Measurements from ENCODE around the gene MMAB.

Gene MMAB

DNA sequence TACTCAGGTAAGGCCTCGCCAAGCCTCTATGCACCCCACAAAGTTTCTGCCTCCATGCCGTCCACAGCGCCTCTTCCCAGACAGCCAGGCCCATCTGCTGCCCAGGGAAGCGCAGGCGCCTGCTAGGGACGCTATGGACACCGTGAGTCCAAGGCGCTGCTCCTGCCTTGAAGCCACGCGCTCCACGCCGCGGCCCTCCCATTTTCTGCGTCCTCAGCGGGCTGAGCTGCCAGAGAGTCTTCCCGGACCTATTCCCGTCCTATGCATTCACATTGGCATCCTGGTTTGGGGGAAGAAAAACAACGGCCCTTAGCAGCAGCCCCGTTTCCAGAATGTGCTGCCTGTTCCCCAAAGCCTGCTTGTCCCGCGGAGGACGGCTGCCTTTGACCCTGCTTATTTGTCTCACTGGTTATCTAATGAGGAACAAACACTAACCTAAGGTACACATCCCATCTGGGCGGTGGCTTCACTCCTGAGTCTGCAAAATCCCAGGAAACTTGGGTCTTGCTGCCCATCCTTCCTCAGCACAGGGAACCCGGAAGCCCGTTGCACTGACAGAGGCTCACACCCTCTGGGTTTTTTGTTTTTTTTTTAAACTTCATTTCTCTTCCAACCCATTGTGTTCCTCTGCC is 38.0 kb downstream of the MMAB start:
- DNase-seq: no peak

DNA sequence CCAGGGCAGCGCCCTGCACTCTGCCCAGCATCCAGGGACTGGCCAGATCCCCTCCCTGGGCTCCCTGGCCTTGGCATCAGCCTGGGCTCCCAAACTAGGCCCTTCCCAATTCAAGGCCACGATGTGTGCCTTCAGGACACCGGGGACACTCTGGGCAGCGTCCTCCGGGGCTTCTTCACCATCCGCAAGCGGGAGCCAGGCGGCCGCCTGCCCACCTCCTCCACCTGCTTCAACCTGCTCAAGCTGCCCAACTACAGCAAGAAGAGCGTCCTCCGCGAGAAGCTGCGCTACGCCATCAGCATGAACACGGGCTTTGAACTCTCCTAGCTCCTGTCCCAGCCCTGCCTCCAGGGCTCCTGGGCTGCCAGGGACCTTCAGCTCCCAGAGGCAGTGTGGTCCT is 38.8 kb downstream of the MMAB start:
- no peak for DNase-seq

DNA sequence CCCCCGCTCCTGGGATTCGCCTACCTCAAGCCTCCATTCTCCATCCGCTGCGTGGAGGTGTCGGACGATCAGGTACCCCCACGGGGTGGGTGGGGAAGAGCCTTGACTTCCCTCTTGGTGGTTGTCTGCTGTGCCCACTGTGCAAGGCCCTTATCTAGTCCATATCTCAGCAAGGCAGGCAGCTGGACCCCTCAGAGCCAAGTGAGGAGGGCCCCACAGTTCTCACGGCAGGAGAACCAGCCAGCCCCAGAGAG is 39.9 kb downstream of the MMAB start:
- no peak for DNase-seq

DNA sequence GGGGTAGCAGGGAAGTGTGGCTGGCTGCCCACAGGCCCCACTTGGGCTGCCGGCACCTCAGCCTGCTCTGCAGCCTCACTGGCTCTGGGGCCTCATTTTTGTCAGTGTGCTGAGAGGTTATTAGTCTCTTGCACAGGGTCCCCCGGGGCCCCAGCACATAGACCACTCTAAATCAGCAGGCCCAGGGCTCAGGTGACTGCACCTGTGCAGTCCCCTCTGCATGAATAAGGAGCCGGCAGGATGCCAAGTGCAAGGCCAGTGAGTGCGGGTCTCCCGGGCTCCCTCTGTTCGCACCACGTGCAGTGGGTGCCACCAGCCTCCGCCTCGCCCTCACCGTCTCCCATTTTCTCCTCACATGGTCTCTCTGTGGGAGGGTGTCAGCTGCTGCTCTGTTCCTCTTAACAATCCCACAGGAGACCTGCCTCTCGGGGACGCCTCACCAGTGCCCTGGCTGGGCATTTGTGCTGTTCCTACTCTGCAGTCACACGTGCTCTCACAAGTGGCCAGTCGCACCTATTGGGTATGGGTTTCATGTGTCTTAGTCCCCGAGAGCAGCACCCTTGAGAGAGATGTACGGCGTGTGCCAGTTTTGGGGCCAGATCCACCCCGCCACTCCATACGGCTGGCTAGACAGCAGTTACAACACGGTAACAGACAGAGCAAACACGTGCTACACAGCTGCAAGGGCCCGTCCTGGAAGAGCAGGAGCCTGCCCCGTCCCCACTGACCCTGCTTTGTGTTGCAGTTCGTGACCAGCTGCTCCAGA is 40.4 kb downstream of the MMAB start:
- DNase-seq: no peak

DNA sequence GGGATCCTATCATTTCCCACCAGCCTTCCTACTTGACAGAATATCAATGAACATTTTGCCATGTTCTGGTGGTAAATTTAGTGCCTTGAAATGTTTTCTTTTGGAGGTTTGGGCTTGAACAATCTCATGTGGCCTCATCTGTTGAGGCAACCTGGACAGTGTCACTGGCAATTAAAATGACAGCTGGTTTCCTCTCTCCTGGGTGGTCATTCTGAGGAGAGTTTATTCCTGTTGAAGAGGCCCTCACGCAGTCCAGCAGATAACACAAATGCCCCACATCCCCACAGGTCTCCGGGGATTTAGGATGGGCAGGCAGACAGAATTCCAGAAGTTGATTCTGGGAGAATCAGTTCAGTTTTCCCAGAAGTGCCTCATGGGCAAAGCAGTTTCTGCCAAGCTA is 41.9 kb downstream of the MMAB start:
- no peak for DNase-seq

DNA sequence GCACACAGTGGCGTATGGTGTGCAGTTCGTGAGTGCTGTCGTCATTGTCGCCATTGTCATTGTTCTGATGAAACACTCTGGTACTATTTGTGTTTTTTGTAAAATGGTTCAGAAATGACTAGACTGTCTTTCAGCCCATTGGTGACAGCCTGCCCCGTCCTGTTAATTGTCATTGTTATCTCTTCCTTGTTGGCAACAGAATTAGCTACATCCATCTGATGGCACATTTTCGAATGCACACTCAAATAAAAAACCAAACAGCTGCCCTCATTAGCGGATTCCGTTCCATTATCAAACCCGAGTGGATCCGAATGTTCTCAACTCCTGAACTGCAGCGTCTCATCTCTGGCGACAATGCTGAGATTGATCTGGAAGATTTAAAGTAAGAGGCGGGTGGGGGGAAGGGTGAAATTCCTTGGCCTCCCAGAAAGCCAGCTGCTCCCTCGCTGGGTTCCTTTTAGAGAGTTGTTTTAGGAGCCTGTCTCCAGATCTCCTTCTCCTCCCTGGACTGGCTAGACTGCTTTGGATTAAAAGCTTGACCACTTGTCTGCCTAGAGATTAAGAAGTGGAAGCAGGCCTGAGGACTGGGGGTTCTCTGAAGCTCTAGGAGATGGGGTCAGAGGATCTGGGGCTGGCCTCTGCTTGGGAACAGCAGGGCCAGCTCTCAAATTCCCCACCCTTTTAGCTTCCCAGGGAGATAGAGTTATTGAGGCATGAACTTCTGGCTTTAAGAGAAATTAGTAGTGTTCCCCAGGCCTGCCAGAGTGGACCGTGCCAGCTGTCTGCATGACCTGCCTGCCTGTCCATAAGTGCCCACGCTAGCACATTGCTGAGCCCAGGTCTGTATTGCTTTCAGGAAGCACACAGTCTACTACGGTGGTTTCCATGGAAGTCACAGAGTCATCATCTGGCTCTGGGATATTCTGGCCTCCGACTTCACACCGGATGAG is 43.3 kb downstream of the MMAB start:
- no peak for DNase-seq

DNA sequence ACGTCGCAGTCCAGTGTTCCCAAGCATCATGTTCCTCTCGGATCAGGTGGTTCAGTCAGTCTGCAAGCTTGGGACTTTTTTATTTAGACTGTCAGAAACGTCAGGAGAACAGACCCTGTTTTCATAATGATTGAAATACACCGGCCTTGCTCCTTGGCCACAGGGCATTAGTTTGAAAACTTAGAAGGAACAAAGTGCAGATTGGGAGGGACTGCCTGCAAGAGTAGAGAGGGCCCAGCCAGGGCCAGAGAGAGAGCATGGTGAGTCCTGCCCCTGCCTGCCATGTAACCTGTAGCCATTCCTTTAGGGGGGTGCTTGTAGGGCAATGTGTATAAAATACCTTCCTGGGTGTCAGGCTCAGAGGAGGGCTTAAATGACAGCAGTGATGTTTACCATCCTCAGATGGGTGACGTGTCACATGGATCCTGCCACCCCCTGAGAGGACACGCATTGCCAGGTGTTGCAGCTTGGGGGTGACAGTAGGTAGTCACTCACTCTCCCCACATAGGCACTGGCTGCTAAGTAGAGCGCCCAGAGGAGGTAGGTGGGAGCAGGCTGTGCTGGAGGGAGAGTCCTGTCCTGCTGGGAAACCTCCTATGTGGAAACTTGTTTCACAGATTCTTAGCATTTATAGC is 45.7 kb downstream of the MMAB start:
- no peak for DNase-seq

DNA sequence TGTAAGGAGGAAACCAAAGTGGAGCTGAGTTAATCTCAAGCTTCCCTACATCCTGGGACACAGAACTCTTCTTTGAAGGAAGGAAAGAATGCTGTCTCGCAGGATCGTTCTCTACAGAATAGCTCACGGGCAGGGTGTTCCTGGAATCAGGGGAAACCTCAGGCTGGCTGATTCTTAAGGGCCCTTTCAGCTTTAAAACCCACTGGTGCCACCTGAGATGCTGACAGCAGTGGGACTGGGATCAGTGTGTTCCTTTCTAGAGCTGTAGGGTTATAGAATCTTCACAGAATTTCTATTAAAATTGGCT is 48.1 kb downstream of the MMAB start:
- DNase-seq: no peak

DNA sequence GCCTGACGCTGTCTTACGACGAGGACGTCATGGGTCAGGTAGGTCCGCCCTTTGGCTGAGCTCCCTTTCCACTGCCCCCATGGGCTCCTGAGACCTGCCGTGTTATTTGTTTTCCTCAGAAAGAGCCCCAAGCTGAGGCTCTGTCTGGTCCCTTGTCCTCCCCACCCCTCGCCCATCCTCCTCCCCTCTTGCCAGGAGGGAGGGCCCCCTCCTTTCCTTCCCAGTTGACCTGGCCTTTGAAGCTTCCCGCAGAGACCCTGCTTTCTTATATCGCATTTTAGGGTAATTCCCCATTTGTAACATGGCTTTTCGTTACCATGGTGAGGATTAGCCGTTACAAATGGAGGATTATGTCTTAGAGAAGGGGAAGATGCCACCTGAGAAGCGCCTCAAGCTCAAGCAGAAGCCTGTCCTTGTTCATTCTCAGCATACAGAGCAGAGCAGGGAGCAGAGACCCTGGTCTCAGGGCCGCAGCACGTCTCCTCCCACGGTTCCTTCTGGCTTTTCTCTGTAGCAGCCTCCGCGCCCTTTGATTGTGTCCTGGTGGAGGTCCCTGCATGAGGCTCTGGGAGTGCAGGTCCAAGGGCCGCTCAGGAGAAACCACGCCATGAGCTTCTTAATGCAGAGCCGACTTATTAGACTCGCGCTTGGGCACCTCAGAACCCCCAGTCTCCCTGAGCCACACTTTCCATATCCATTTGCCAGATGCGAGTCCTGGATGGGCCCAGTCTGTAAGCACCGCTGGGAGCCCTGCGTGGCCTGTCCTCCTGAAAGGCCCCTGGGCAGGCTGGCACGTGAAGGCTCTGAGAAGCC is 48.6 kb downstream of the MMAB start:
- DNase-seq: no peak

DNA sequence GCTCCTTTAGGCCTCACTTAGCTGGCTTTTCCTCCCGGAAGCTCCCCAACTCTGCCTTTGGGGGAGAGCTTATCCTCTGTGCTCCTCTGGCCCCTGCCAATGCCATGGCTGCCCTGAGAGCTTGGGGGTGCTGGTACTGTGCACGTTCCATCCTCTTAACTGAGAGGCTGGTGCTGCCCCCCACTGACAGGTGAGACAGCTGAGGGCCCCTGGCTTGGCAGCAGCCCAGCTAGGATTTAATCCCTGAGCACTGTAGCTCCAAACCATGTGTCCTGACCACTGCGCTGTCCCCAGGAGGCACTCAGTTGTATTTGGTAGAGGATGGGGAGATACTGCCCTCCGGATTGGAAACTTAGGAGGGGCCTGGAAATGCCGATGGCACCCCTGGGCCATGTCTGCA is 49.8 kb downstream of the MMAB start:
- no peak for DNase-seq

DNA sequence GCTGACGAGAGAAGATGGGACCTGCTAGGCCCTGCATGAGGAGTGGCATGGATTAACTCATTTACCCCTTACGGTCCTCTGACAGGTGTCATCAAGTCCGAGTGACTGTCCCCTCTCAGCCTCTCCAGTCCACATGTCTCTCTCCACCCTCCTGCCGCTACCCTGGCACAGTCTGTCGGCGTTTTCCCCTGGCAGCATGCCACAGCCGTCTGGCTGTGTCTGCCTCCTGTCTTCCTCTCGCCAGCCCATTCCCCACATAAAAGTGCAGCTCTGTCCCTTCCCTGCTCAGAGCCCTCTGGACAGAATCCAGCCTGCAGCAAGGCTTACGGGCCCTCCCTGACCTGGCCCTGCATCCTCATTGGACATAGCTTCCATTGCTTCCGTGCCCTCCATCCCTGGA is 50.2 kb downstream of the MMAB start:
- DNase-seq: no peak

DNA sequence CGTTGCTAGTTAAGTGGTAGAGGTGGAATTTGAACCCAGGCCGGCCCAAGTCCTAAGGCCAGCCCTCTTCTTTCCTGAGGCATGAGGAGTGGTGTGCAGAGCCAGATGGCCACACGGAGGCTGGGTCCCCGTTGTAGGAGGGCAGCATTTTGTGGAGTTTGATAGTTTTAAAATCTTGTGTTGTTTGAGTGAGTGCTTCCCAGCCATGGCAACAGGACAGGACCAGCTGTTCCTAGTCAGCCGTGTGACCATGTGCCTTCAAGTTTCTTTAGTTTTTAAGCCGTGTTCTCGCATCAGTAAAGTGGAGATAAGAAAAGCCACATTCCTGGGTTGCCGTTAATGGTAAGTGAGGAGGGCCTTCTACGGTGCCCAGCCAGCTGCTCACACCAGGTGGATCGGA is 51.5 kb downstream of the MMAB start:
- DNase-seq: no peak

DNA sequence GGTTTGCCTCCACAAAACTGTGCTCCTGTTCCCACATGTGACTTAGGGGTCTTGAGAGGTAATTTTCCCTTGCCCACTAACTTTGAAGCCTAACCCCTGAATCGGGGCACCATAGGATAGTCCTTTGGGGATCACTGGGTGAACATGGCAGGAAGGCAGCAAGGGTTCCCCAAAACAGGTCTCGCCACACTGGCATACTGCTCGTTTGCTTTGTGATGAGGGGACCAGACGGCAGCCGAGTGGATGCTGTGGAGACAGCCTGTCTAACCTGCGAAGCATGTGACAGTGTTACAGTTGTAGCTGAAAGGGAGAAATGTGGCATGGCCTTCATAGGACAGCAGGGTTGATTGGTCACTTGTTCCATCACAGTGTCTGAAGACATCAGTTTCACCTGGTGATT is 53.5 kb downstream of the MMAB start:
- no peak for DNase-seq

DNA sequence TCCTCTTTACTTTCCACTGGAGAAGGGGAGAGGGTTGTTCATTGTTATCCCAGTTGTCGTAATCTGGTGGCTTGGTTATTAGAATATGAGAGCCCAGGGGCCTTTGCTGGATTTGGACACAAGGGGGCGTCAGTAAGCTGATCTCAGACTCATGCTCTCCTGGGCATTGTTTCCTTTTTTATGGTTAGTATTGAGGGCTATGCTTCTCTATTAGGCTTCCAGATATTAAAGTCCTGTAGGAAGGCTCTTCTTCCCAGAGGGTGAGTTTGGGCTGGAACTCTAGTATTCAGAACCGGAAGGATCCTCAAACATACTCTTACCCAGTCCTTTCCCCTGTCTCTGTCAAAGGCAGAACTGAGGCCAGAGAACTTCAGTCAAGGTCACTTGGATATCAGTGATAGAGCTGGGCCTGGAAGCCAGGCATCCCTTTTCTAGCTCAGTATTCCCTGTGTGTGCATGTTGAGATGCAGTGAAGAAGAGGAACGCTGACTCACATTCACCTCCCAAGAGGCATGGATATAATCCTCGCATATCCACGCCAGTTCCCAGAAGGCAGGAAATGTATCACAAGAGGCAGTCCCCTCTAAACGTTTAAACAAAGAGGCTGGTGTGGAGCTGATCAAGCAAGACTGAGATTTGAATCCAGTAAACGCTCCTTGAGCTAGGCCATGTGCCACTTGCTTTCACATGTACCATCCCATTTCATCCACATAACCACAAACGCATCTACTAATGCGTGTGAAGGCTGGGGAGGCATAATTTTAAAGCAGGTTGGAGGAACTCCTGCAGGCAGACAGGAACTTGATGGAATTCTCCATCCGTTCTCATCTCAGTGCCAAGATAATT is 54.3 kb downstream of the MMAB start:
- DNase-seq: peak; percentile 55

DNA sequence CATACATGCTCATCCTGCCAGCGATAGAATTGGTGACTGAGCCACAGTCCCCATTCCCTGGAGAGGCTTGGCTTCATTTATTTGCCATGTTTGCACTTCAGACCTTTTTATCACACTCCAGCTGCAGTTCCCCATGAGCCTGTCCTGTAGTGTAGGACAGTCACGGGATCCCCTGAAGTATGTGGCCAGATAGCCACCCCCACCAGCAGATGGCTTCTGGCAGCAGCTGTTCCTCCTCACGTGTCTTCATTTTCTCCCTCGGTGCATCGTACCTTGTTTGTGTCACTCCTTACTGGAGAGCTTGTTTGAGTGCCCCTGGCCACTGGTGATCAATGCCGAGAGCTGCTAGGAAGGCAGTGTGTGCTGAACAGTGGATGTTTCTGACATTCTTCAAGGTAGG is 55.7 kb downstream of the MMAB start:
- no peak for DNase-seq

DNA sequence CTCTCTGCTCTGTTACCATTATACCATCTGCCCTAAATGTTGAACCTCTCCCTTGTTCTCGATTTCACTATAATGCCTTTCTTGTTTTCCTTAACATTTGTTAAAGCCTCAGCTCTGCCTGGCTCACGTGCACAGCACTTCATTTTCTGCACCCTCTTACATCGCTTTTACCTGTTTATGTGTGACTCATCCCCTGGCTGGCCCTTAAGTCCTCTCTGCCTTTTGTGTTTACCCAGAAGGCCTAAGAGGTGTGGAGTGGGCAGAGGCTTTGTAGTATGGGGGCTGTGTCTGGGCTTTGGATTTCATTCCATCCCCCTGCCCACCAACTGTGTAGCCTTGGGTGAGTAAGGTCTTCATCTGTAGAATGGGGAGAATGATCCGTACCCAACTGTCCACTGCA is 59.3 kb downstream of the MMAB start:
- DNase-seq: no peak

DNA sequence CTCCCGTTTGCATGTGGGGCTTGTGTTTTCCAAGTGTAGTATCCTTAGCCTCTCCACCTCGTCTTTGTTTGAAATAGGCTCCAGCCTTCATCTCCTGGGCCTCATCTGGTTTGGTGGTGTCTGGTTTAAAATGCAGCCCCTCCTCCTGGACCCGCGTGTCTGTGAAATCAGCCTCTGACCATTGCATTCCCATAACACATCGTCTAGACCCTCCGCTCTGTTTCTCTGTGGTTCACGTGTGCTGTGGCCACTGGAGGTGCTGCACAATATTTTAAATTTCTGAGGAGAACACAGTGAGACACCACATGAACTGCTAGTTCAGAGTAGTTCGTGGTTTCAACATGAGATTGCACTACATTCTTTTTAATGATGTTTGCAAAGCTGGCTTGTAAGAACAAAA is 60.3 kb downstream of the MMAB start:
- no peak for DNase-seq

DNA sequence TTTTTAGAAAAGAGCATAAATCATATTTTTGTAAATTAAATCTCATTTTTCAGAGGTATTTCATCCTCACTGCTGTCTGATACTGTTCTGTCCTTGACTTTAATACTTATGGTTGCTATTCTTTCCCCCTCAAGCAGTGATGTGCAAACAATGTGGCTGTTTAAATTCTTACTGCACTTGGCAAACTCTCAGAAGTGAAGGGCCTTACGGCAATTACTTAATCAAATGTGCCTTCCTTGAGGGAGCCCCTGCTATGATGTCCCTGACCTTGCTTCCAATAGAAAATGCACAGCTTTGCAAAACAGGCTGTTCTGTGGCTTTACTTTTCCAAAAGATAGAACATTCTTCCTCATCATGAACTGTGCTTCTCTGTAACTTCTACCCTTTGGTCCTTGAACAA is 60.7 kb downstream of the MMAB start:
- no peak for DNase-seq

DNA sequence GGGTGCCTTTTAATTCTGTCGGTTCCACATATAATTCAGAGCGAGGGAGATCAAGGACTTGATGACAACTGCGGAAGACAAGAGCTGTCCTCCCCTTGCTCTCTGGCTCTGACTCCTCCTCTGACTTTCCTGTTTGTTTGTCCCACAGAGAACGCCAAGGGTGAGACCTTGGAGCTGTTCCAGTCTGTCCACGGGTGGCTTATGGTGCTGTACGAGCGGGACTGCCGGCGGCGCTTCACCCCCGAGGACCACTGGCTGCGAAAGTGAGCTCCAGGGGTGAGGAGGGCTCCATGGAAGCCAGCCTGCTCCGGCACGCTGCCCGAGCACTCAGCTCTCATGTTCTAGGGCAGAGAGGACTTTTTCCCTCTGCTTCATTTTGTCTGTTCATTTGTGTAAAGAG is 63.1 kb downstream of the MMAB start:
- no peak for DNase-seq

DNA sequence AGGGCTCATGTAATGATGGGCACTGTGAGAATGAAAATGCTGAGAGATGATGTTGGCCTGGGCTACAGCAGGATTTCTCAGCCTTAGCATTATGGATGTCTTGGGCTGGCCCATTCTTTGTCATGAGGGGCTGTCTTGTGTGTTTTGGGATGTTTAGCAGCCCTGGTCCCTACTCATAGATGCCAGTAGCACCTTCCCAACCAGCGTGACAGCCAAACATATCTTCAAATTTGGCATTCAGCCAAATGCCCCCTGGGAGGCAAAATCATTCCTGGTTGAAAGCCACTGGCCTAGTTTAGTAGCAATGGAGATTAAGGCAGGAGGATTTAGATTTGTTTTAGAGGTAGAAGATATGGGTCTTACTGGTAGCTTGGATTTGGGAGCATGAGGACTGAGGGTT is 69.2 kb downstream of the MMAB start:
- no peak for DNase-seq
